ENCODE results near the gene MYRFL. TPM values are rescaled to one million over a fixed set of nuclear protein-coding genes. Genes with fewer than 3 reads are reported as not detected.
"Not testable (repeated sequence)": the region's sequence is repeated elsewhere in the genome, so short reads cannot be mapped to it uniquely, and the experiment has no call there.

The MYRFL gene
- polyA plus RNA-seq (ENCODE audit: insufficient read length), result 0.25 TPM

- DNase-seq (ENCODE audit: low read depth), result no peak
Observed at GRCh38 chr12:69824966-69825560, at the start of gene MYRFL. TSS of gene MYRFL (plus strand) at chr12:69825227. CDS start at chr12:69825518, 291 bp downstream.

GRCh38 chr12:69779928-69780327 lies 45.1 kb upstream of the MYRFL start:
- DNase-seq (ENCODE audit: low read depth), result no peak

- DNase-seq (ENCODE audit: low read depth), result no peak
Observed at GRCh38 chr12:69783365-69783764, 41.7 kb upstream of the MYRFL start.

- no peak for DNase-seq (ENCODE audit: low read depth)
Observed at GRCh38 chr12:69789351-69789750, 35.7 kb upstream of the MYRFL start.

- DNase-seq (ENCODE audit: low read depth), result no peak
Observed at GRCh38 chr12:69792533-69792932, 32.5 kb upstream of the MYRFL start.

- not testable (repeated sequence) for DNase-seq (ENCODE audit: low read depth)
Observed at GRCh38 chr12:69807101-69807897, 17.7 kb upstream of the MYRFL start.

- no peak for DNase-seq (ENCODE audit: low read depth)
Observed at GRCh38 chr12:69810870-69811498, 14.0 kb upstream of the MYRFL start.

- no peak for DNase-seq (ENCODE audit: low read depth)
Observed at GRCh38 chr12:69816082-69816481, 8.9 kb upstream of the MYRFL start.

- DNase-seq (ENCODE audit: low read depth), result peak; percentile 14
Observed at GRCh38 chr12:69821032-69821455, 4.0 kb upstream of the MYRFL start.

GRCh38 chr12:69821456-69822159 lies 3.4 kb upstream of the MYRFL start:
- DNase-seq (ENCODE audit: low read depth), result peak; percentile 28

GRCh38 chr12:69822201-69822860 lies 2.7 kb upstream of the MYRFL start:
- no peak for DNase-seq (ENCODE audit: low read depth)

- DNase-seq (ENCODE audit: low read depth), result no peak
Observed at GRCh38 chr12:69824028-69824427, 999 bp upstream of the MYRFL start.

GRCh38 chr12:69828897-69829296 lies 3.9 kb downstream of the MYRFL start:
- DNase-seq (ENCODE audit: low read depth), result no peak

- DNase-seq (ENCODE audit: low read depth), result no peak
Observed at GRCh38 chr12:69833696-69834095, 8.7 kb downstream of the MYRFL start.

- DNase-seq (ENCODE audit: low read depth), result no peak
Observed at GRCh38 chr12:69834147-69834546, 9.1 kb downstream of the MYRFL start.

GRCh38 chr12:69834576-69834975 lies 9.5 kb downstream of the MYRFL start:
- DNase-seq (ENCODE audit: low read depth), result no peak

GRCh38 chr12:69835081-69835480 lies 10.1 kb downstream of the MYRFL start:
- no peak for DNase-seq (ENCODE audit: low read depth)

- DNase-seq (ENCODE audit: low read depth), result no peak
Observed at GRCh38 chr12:69836015-69836414, 11.0 kb downstream of the MYRFL start.

- no peak for DNase-seq (ENCODE audit: low read depth)
Observed at GRCh38 chr12:69837191-69837590, 12.2 kb downstream of the MYRFL start.

GRCh38 chr12:69837657-69838415 lies 12.8 kb downstream of the MYRFL start:
- no peak for DNase-seq (ENCODE audit: low read depth)

GRCh38 chr12:69840727-69841126 lies 15.7 kb downstream of the MYRFL start:
- no peak for DNase-seq (ENCODE audit: low read depth)
